ENCODE measurements around the gene RNF19B. TPM values are rescaled to one million over a fixed set of nuclear protein-coding genes. Genes with fewer than 3 reads are reported as not detected.
A peak's percentile ranks its signal among the peaks of the same experiment; 100 is the strongest.

Gene RNF19B
- total and polyA plus RNA-seq, 7 donors = 10.4 to 32.5 (median 18.8) TPM

- Histone ChIP-seq H3K9me3 (no peaks in the 10 kb centered on the region), H3K27me3 (ENCODE audit: insufficient read depth in 3 of 3, low read length in 2 of 3) (no peaks in the 10 kb centered on the region), H3K36me3 (ENCODE audit: insufficient read depth in 1 of 2, low read depth in 1 of 2) (no peaks in the 10 kb centered on the region), H3K4me1 (peaks cover 11% of the 10 kb centered on the region), H3K27ac (no peak overlapping the region), H3K4me3 (no peak overlapping the region)
- intact Hi-C loops (cut with DNase I) = no loop called here
- no peak for DNase-seq
- no peak for ATAC-seq
- 60 to 75% (median 69%) methylated on average over 1 of the region's 1 CpG for WGBS, 3 donors
- TF ChIP-seq CTCF (IDR thresholded peaks at IDR 0.05) = no peak
Measured at GRCh38 chr1:32984455-32985171, 20.0 kb upstream of the RNF19B start.

GRCh38 chr1:32984090-32984454, 19.5 kb upstream of the RNF19B start:
- Histone ChIP-seq H3K4me3 (no peak overlapping the region), H3K4me1 (peaks cover 5% of the 10 kb centered on the region), H3K36me3 (ENCODE audit: insufficient read depth in 1 of 2, low read depth in 1 of 2) (no peaks in the 10 kb centered on the region), H3K27me3 (ENCODE audit: insufficient read depth in 3 of 3, low read length in 2 of 3) (no peaks in the 10 kb centered on the region), H3K9me3 (no peaks in the 10 kb centered on the region), H3K27ac (no peak overlapping the region)
- WGBS, 3 donors = 54 to 59% (median 56%) methylated on average over 4 of the region's 4 CpGs
- intact Hi-C loops (cut with DNase I) = no loop called here
- no peak for TF ChIP-seq CTCF (IDR thresholded peaks at IDR 0.05)
- ATAC-seq (no peak), DNase-seq (no peak)

- Histone ChIP-seq H3K4me3 (no peak overlapping the region), H3K27me3 (ENCODE audit: insufficient read depth in 3 of 3, low read length in 2 of 3) (no peaks in the 10 kb centered on the region), H3K27ac (no peak overlapping the region), H3K36me3 (ENCODE audit: insufficient read depth in 1 of 2, low read depth in 1 of 2) (no peaks in the 10 kb centered on the region), H3K9me3 (no peaks in the 10 kb centered on the region), H3K4me1 (no peaks in the 10 kb centered on the region)
- no peak for DNase-seq
- no peak for ATAC-seq
- intact Hi-C loops (cut with DNase I) = no loop called here
- 76 to 84% (median 84%) methylated on average over 3 of the region's 3 CpGs for WGBS, 3 donors
- TF ChIP-seq CTCF (IDR thresholded peaks at IDR 0.05) = no peak
Measured at GRCh38 chr1:32983020-32983419, 18.4 kb upstream of the RNF19B start.

- Histone ChIP-seq H3K27ac (peak overlapping the region; percentile 56), H3K4me1 (no peaks in the 10 kb centered on the region), H3K36me3 (ENCODE audit: insufficient read depth in 1 of 2, low read depth in 1 of 2) (no peaks in the 10 kb centered on the region), H3K27me3 (ENCODE audit: insufficient read depth in 3 of 3, low read length in 2 of 3) (no peaks in the 10 kb centered on the region), H3K9me3 (no peaks in the 10 kb centered on the region), H3K4me3 (no peak overlapping the region)
- 47 to 52% (median 49%) methylated on average over 8 of the region's 8 CpGs for WGBS, 3 donors
- TF ChIP-seq CTCF (IDR thresholded peaks at IDR 0.05) = no peak
- intact Hi-C loops (cut with DNase I) = no loop called here
- ATAC-seq (peak; percentile 53 to 67 (median 60)), DNase-seq (no peak)
Measured at GRCh38 chr1:32981003-32981901, 16.6 kb upstream of the RNF19B start.

Measured in psoas muscle (tissue), 8 donors.